WTC11 (cell line): ENCODE results near the gene ATP6V0D1. TPM values are rescaled to one million over a fixed set of nuclear protein-coding genes. Genes with fewer than 3 reads are reported as not detected.

Experiments
- ATAC-seq: fragments of 200-7000 bp; cut with Tn5 transposase; 2 replicates; pipeline ENCODE4 v1.10.0; 2021; ENCODE audit warnings: mild to moderate bottlenecking, moderate library complexity
- CTCF ChIA-PET: fragments of 300-600 bp; sonication (Branson Sonifier 250); formaldehyde crosslinking; loops from one replicate; lab custom pipeline; 2021; ENCODE audit warnings: antibody characterized with exemption; lab: Charles Lee
- POLR2A ChIA-PET: fragments of 350-600 bp; sonication (Branson Sonifier 250); formaldehyde crosslinking; loops from one replicate; lab custom pipeline; 2021; ENCODE audit warnings: antibody characterized with exemption; lab: Charles Lee
- DNase-seq: peaks from one replicate; pipeline ENCODE4 v3.0.0; 2021; ENCODE audit warnings: low spot score
- H3K27ac Mint-ChIP-seq: 2 replicates; pipeline ENCODE4 v1.8.0; 2021; ENCODE audit warnings: mixed read lengths
- H3K27me3 Mint-ChIP-seq: 2 replicates; pipeline ENCODE4 v1.8.0; 2021; ENCODE audit warnings: low read depth, mild to moderate bottlenecking, moderate library complexity, mixed read lengths
- H3K36me3 Mint-ChIP-seq: 2 replicates; pipeline ENCODE4 v1.8.0; 2021; ENCODE audit warnings: mixed read lengths
- H3K4me1 Mint-ChIP-seq: 2 replicates; pipeline ENCODE4 v1.8.0; 2022; ENCODE audit warnings: mixed read lengths
- H3K4me3 Mint-ChIP-seq: 2 replicates; pipeline ENCODE4 v1.8.0; 2021; ENCODE audit warnings: mild to moderate bottlenecking, moderate library complexity, mixed read lengths
- H3K9me3 Mint-ChIP-seq: 2 replicates; pipeline ENCODE4 v1.8.0; 2021; ENCODE audit warnings: mixed read lengths
- ATF1 ChIP-seq: sonication (generic); formaldehyde crosslinking; IDR thresholded peaks from 2 replicates; pipeline ENCODE4 v1.8.1; 2023; ENCODE audit warnings: mild to moderate bottlenecking, moderate library complexity, missing genetic modification reagents
- CBFB ChIP-seq: sonication (generic); formaldehyde crosslinking; IDR thresholded peaks from 2 replicates; pipeline ENCODE4 v1.8.1; 2022; ENCODE audit warnings: mild to moderate bottlenecking, low read depth, missing genetic modification reagents
- HMGA2 ChIP-seq: fragments of 250-450 bp; sonication (Bioruptor Pico); IDR thresholded peaks from 2 replicates; pipeline ENCODE4 v1.4.0; 2021; ENCODE audit warnings: mild to moderate bottlenecking, moderate library complexity
- NR1H2 ChIP-seq: sonication (generic); formaldehyde crosslinking; IDR thresholded peaks from 2 replicates; pipeline ENCODE4 v1.9.0; 2021; ENCODE audit warnings: mild to moderate bottlenecking, moderate library complexity, missing genetic modification reagents
- SMAD3 ChIP-seq: sonication (generic); formaldehyde crosslinking; IDR thresholded peaks from 2 replicates; pipeline ENCODE4 v1.8.0; 2022; ENCODE audit warnings: missing genetic modification reagents, mild to moderate bottlenecking, borderline replicate concordance
- SOX15 ChIP-seq: fragments of 250-450 bp; sonication (Bioruptor Pico); IDR thresholded peaks from 2 replicates; pipeline ENCODE4 v1.9.0; 2021; ENCODE audit warnings: mild to moderate bottlenecking
- TP53 ChIP-seq: sonication (generic); formaldehyde crosslinking; IDR thresholded peaks from 2 replicates; pipeline ENCODE4 v1.8.1; 2023; ENCODE audit warnings: mild to moderate bottlenecking, missing genetic modification reagents
- ZNF138 ChIP-seq: sonication (generic); formaldehyde crosslinking; conservative IDR thresholded peaks from 2 replicates; pipeline ENCODE4 v1.8.1; 2022; ENCODE audit warnings: mild to moderate bottlenecking, moderate library complexity, missing genetic modification reagents
- ZNF219 ChIP-seq: sonication (generic); formaldehyde crosslinking; IDR thresholded peaks from 2 replicates; pipeline ENCODE4 v1.8.0; 2023; ENCODE audit warnings: missing genetic modification reagents, mild to moderate bottlenecking, borderline replicate concordance
- ZNF416 ChIP-seq: fragments of 250-450 bp; sonication (Bioruptor Pico); IDR thresholded peaks from 2 replicates; pipeline ENCODE4 v1.9.0; 2021; ENCODE audit warnings: mild to moderate bottlenecking, inconsistent platforms
- ZNF423 ChIP-seq: fragments of 250-450 bp; sonication (Bioruptor Pico); IDR thresholded peaks from 2 replicates; pipeline ENCODE4 v2.1.2; 2022; ENCODE audit warnings: mild to moderate bottlenecking, moderate library complexity
- ZNF671 ChIP-seq: fragments of 250-450 bp; sonication (Bioruptor Pico); IDR thresholded peaks from 2 replicates; pipeline ENCODE4 v1.8.0; 2021; ENCODE audit warnings: mild to moderate bottlenecking
- total RNA-seq: library from RNA; stranded (reverse); gene quantifications from 3 replicates; pipeline ENCODE4 v1.2.3, GENCODE V29; 2021
- TF ChIP-seq, protein P1 (sequence below): fragments of 250-450 bp; sonication (Bioruptor Pico); IDR thresholded peaks from 2 replicates; pipeline ENCODE4 v1.9.0; 2021; ENCODE audit warnings: mild to moderate bottlenecking
- TF ChIP-seq, protein P2 (sequence below): sonication (generic); formaldehyde crosslinking; IDR thresholded peaks from 2 replicates; pipeline ENCODE4 v1.8.1; 2023; ENCODE audit warnings: mild to moderate bottlenecking, moderate library complexity, missing genetic modification reagents
- TF ChIP-seq, protein P3 (sequence below): fragments of 250-450 bp; sonication (Bioruptor Pico); IDR thresholded peaks from 2 replicates; pipeline ENCODE4 v1.9.0; 2021; ENCODE audit warnings: mild to moderate bottlenecking, borderline replicate concordance
- TF ChIP-seq, protein P4 (sequence below): fragments of 200-600 bp; IDR thresholded peaks from 2 replicates; pipeline ENCODE4 v1.8.0; 2022; ENCODE audit warnings: antibody characterized with exemption
- TF ChIP-seq, protein P5 (sequence below): sonication (generic); formaldehyde crosslinking; IDR thresholded peaks from 2 replicates; pipeline ENCODE4 v1.8.0; 2023; ENCODE audit warnings: mild to moderate bottlenecking, missing genetic modification reagents
- TF ChIP-seq, protein P6 (sequence below): fragments of 250-450 bp; sonication (Bioruptor Pico); conservative IDR thresholded peaks from 2 replicates; pipeline ENCODE4 v1.9.0; 2021; ENCODE audit warnings: mild to moderate bottlenecking

The ATP6V0D1 gene
- total RNA-seq, 1 experiment from 2014 or later = 44.1 TPM

DNA sequence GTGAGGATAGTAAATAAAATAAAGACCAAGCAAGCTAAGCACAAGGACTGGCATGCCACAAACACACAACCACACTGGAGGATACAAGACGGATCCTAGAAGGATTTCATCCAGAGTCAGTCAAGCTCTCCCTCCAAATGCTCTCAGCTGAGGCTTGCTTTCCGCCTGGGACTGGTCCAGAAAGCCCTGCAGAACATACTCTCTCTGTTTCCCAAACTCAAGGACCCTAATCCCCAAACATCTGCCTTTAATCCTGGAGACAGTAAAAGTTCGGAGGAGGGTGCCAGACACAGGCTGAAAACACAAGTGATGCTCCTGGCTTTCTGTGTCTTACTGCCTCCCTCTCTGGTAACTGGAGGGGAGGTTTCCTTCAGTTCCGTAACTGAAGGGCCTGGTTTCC, 55.4 kb downstream of the ATP6V0D1 start (continued):
- TF ChIP-seq, protein P1, sequence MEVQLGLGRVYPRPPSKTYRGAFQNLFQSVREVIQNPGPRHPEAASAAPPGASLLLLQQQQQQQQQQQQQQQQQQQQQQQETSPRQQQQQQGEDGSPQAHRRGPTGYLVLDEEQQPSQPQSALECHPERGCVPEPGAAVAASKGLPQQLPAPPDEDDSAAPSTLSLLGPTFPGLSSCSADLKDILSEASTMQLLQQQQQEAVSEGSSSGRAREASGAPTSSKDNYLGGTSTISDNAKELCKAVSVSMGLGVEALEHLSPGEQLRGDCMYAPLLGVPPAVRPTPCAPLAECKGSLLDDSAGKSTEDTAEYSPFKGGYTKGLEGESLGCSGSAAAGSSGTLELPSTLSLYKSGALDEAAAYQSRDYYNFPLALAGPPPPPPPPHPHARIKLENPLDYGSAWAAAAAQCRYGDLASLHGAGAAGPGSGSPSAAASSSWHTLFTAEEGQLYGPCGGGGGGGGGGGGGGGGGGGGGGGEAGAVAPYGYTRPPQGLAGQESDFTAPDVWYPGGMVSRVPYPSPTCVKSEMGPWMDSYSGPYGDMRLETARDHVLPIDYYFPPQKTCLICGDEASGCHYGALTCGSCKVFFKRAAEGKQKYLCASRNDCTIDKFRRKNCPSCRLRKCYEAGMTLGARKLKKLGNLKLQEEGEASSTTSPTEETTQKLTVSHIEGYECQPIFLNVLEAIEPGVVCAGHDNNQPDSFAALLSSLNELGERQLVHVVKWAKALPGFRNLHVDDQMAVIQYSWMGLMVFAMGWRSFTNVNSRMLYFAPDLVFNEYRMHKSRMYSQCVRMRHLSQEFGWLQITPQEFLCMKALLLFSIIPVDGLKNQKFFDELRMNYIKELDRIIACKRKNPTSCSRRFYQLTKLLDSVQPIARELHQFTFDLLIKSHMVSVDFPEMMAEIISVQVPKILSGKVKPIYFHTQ (CRISPR knock-in tag) = no peak
- TF ChIP-seq SOX15 (CRISPR knock-in tag) (no peak), ZNF219 (no peak), CBFB (no peak), TP53 (CRISPR knock-in tag) (no peak)

DNA sequence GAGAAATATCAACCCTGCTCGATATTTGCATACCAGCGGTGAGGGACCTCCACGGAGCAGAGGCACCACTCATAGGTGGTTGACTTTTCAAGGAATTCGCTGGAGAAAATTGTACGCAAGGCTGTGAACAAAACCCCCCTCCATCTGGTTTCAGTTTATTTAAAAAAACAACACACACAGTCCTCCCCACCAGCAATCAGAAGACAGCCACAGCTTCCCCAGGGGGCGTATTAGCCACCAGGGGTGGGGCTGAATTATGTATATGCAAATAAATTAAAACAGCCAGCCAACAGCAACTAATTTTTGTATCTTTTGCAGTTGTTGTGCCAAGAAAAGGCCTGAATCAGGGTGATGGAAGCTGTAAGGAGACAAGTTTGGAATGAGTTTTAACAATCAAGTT, 55.9 kb downstream of the ATP6V0D1 start:
- Mint-ChIP-seq H3K36me3 (no peaks in the 10 kb centered on the region), H3K27me3 (peaks cover 12% of the 10 kb centered on the region), H3K4me3 (peak overlapping the region; percentile 51), H3K27ac (peak overlapping the region; percentile 97), H3K9me3 (no peaks in the 10 kb centered on the region), H3K4me1 (peaks cover 85% of the 10 kb centered on the region)
- TF ChIP-seq, protein P2, sequence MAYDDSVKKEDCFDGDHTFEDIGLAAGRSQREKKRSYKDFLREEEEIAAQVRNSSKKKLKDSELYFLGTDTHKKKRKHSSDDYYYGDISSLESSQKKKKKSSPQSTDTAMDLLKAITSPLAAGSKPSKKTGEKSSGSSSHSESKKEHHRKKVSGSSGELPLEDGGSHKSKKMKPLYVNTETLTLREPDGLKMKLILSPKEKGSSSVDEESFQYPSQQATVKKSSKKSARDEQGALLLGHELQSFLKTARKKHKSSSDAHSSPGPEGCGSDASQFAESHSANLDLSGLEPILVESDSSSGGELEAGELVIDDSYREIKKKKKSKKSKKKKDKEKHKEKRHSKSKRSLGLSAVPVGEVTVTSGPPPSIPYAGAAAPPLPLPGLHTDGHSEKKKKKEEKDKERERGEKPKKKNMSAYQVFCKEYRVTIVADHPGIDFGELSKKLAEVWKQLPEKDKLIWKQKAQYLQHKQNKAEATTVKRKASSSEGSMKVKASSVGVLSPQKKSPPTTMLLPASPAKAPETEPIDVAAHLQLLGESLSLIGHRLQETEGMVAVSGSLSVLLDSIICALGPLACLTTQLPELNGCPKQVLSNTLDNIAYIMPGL = no peak
- TF ChIP-seq, protein P3, sequence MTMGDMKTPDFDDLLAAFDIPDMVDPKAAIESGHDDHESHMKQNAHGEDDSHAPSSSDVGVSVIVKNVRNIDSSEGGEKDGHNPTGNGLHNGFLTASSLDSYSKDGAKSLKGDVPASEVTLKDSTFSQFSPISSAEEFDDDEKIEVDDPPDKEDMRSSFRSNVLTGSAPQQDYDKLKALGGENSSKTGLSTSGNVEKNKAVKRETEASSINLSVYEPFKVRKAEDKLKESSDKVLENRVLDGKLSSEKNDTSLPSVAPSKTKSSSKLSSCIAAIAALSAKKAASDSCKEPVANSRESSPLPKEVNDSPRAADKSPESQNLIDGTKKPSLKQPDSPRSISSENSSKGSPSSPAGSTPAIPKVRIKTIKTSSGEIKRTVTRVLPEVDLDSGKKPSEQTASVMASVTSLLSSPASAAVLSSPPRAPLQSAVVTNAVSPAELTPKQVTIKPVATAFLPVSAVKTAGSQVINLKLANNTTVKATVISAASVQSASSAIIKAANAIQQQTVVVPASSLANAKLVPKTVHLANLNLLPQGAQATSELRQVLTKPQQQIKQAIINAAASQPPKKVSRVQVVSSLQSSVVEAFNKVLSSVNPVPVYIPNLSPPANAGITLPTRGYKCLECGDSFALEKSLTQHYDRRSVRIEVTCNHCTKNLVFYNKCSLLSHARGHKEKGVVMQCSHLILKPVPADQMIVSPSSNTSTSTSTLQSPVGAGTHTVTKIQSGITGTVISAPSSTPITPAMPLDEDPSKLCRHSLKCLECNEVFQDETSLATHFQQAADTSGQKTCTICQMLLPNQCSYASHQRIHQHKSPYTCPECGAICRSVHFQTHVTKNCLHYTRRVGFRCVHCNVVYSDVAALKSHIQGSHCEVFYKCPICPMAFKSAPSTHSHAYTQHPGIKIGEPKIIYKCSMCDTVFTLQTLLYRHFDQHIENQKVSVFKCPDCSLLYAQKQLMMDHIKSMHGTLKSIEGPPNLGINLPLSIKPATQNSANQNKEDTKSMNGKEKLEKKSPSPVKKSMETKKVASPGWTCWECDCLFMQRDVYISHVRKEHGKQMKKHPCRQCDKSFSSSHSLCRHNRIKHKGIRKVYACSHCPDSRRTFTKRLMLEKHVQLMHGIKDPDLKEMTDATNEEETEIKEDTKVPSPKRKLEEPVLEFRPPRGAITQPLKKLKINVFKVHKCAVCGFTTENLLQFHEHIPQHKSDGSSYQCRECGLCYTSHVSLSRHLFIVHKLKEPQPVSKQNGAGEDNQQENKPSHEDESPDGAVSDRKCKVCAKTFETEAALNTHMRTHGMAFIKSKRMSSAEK (CRISPR knock-in tag) = no peak
- no peak for TF ChIP-seq CBFB
- POLR2A ChIA-PET = no interaction called here
- DNase-seq (no peak), ATAC-seq (no peak)
- CTCF ChIA-PET = interaction anchor here (0.5 to 10.4 kb wide), 13 partner anchors 9 to 240 kb away, joined by 3 to 234 read pairs (median 6); partner anchors contain the start of genes ATP6V0D1, TPPP3 and ZDHHC1

DNA sequence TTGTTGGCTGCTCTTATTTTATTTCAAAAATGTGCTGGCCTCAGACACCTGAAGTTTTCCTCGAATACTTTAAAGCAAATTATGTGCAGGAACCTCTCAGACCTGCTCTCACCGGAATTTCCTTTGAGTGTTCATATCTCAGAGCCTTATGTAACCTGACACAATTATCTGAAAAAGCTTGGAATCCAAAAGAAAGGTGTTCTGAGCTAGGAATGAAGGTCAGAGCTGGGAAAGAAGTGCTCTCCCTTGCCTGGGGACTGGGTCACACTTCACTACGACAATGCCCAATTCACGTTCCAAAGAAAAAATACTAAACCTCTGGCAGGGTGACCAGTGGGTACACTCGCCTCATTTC, 56.7 kb downstream of the ATP6V0D1 start:
- Mint-ChIP-seq H3K27me3 (peaks cover 11% of the 10 kb centered on the region), H3K36me3 (no peaks in the 10 kb centered on the region), H3K4me3 (peak overlapping the region; percentile 51), H3K4me1 (peaks cover 84% of the 10 kb centered on the region), H3K9me3 (peaks cover 5% of the 10 kb centered on the region), H3K27ac (peak overlapping the region; percentile 97)
- ChIA-PET POLR2A (interaction anchor here (1.0 kb wide), 1 partner anchor 57 kb away, joined by 4 read pairs; the partner anchor contains the start of gene ATP6V0D1), CTCF (interaction anchor here (0.5 to 10.4 kb wide), 13 partner anchors 8 to 177 kb away, joined by 3 to 234 read pairs (median 6); partner anchors contain the start of genes ATP6V0D1, TPPP3 and ZDHHC1)
- no peak for DNase-seq
- ATAC-seq = no peak
- no peak for TF ChIP-seq ZNF671
- TF ChIP-seq, protein P4, sequence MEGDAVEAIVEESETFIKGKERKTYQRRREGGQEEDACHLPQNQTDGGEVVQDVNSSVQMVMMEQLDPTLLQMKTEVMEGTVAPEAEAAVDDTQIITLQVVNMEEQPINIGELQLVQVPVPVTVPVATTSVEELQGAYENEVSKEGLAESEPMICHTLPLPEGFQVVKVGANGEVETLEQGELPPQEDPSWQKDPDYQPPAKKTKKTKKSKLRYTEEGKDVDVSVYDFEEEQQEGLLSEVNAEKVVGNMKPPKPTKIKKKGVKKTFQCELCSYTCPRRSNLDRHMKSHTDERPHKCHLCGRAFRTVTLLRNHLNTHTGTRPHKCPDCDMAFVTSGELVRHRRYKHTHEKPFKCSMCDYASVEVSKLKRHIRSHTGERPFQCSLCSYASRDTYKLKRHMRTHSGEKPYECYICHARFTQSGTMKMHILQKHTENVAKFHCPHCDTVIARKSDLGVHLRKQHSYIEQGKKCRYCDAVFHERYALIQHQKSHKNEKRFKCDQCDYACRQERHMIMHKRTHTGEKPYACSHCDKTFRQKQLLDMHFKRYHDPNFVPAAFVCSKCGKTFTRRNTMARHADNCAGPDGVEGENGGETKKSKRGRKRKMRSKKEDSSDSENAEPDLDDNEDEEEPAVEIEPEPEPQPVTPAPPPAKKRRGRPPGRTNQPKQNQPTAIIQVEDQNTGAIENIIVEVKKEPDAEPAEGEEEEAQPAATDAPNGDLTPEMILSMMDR = no peak
- TF ChIP-seq ATF1 (CRISPR knock-in tag) = no peak
- no peak for TF ChIP-seq SMAD3 (CRISPR knock-in tag)
- TF ChIP-seq, protein P5, sequence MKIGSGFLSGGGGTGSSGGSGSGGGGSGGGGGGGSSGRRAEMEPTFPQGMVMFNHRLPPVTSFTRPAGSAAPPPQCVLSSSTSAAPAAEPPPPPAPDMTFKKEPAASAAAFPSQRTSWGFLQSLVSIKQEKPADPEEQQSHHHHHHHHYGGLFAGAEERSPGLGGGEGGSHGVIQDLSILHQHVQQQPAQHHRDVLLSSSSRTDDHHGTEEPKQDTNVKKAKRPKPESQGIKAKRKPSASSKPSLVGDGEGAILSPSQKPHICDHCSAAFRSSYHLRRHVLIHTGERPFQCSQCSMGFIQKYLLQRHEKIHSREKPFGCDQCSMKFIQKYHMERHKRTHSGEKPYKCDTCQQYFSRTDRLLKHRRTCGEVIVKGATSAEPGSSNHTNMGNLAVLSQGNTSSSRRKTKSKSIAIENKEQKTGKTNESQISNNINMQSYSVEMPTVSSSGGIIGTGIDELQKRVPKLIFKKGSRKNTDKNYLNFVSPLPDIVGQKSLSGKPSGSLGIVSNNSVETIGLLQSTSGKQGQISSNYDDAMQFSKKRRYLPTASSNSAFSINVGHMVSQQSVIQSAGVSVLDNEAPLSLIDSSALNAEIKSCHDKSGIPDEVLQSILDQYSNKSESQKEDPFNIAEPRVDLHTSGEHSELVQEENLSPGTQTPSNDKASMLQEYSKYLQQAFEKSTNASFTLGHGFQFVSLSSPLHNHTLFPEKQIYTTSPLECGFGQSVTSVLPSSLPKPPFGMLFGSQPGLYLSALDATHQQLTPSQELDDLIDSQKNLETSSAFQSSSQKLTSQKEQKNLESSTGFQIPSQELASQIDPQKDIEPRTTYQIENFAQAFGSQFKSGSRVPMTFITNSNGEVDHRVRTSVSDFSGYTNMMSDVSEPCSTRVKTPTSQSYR = no peak
- TF ChIP-seq ZNF138 (CRISPR knock-in tag) = no peak
- TF ChIP-seq, protein P6, sequence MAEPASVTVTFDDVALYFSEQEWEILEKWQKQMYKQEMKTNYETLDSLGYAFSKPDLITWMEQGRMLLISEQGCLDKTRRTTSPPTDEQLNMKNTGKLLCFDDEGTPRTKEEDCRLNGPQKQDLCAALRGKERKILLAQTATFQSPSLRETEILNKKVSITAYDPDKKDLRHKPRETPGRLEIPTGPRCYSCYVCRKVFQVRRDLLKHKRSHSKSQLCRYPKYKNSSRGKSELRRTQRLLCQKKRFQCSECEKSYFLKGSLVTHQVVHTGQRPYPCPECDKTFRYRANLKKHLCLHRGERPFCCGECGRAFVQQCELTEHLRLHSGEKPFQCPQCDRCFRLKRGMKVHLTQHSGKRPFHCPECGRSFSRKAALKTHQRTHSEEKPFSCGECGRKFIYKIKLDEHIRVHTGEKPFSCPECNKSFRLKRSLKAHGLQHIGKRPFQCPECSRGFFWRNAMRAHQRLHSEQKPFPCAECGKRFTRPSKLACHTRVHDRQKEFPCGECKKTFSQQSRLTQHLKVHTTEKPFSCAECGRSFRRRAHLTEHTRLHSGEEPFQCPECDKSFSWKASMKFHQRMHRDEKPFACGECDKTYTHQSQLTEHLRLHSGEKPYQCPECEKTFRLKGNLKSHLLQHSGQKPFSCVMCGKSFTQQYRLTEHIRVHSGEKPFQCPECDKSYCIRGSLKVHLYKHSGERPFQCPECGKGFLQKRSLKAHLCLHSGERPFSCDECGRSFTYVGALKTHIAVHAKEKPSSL (CRISPR knock-in tag) = no peak
- no peak for TF ChIP-seq ZNF416 (CRISPR knock-in tag)
- no peak for TF ChIP-seq NR1H2 (CRISPR knock-in tag)
- no peak for TF ChIP-seq ZNF423 (CRISPR knock-in tag)
- TF ChIP-seq HMGA2 = no peak
- no peak for TF ChIP-seq ZNF219
